GM12878 (cell line): ENCODE results near the gene PIK3R5. TPM values are rescaled to one million over a fixed set of nuclear protein-coding genes. Genes with fewer than 3 reads are reported as not detected.
A peak's percentile ranks its signal among the peaks of the same experiment; 100 is the strongest.

ENCODE experiments used
- CREM ChIP-seq: IDR thresholded peaks from 2 replicates; pipeline ENCODE4 v1.6.1; 2014; ENCODE audit warnings: antibody characterized with exemption, low read depth
- EP300 ChIP-seq, 2 experiments: fragments of 150-350 bp in 1 of 2; IDR thresholded peaks; 2 replicates each; pipeline ENCODE4 v1.6.1; 2011 to 2012; ENCODE audit warnings: low read depth in 2 of 2, low read length in 2 of 2, borderline replicate concordance in 1 of 2, improper control_type of control experiment in 1 of 2, inconsistent platforms in 1 of 2; ENCODE audit not compliant: control insufficient read depth in 1 of 2
- ESRRA ChIP-seq: IDR thresholded peaks from 2 replicates; pipeline ENCODE4 v1.6.1; 2012; ENCODE audit warnings: mild to moderate bottlenecking, low read length, improper control_type of control experiment
- EZH2 ChIP-seq: IDR thresholded peaks from 2 replicates; pipeline ENCODE4 v1.6.1; 2012; ENCODE audit warnings: low read depth, mild to moderate bottlenecking, control low read depth, inconsistent platforms, low read length, borderline replicate concordance; ENCODE audit not compliant: control insufficient read depth
- HDAC6 ChIP-seq: fragments of 200-600 bp; sonication (generic); IDR thresholded peaks from one replicate; pipeline ENCODE4 v1.8.0; 2017; ENCODE audit warnings: antibody characterized with exemption; ENCODE audit not compliant: unreplicated experiment
- MEF2A ChIP-seq: IDR thresholded peaks from 2 replicates; pipeline ENCODE4 v1.6.1; 2011; ENCODE audit warnings: low read depth, mild to moderate bottlenecking, low read length, moderate library complexity; ENCODE audit not compliant: insufficient read depth
- MXI1 ChIP-seq: fragments of 150-350 bp; IDR thresholded peaks from 2 replicates; pipeline ENCODE4 v1.6.1; 2011; ENCODE audit warnings: low read depth, mild to moderate bottlenecking, inconsistent platforms, low read length, improper control_type of control experiment
- NFXL1 ChIP-seq: fragments of 450-650 bp; IDR thresholded peaks from 2 replicates; pipeline ENCODE4 v1.6.1; 2017; ENCODE audit warnings: antibody characterized with exemption, mild to moderate bottlenecking, borderline replicate concordance
- NR2F1 ChIP-seq: fragments of 450-650 bp; conservative IDR thresholded peaks from 2 replicates; pipeline ENCODE4 v1.6.1; 2017; ENCODE audit warnings: mild to moderate bottlenecking
- PAX5 ChIP-seq: IDR thresholded peaks from 2 replicates; pipeline ENCODE4 v1.6.1; 2011; ENCODE audit warnings: low read depth, low read length, borderline replicate concordance
- PML ChIP-seq: IDR thresholded peaks from 2 replicates; pipeline ENCODE4 v1.6.1; 2012; ENCODE audit warnings: low read length, inconsistent platforms
- RCOR1 ChIP-seq: conservative IDR thresholded peaks from 2 replicates; pipeline ENCODE4 v1.6.1; 2012; ENCODE audit warnings: low read depth, low read length, improper control_type of control experiment
- SMARCA5 ChIP-seq: fragments of 450-650 bp; IDR thresholded peaks from 2 replicates; pipeline ENCODE4 v1.6.1; 2017; ENCODE audit warnings: mild to moderate bottlenecking
- STAT3 ChIP-seq: IDR thresholded peaks from 2 replicates; pipeline ENCODE4 v1.6.1; 2011; ENCODE audit warnings: low read depth, low read length, improper control_type of control experiment
- TCF3 ChIP-seq: IDR thresholded peaks from 2 replicates; pipeline ENCODE4 v1.6.1; 2012; ENCODE audit warnings: low read depth, mild to moderate bottlenecking, low read length, borderline replicate concordance; ENCODE audit not compliant: insufficient read depth
- YBX1 ChIP-seq: fragments of 450-650 bp; IDR thresholded peaks from 2 replicates; pipeline ENCODE4 v1.6.1; 2016; ENCODE audit warnings: antibody characterized with exemption
- ZSCAN29 ChIP-seq: fragments of 450-650 bp; IDR thresholded peaks from 2 replicates; pipeline ENCODE4 v1.6.1; 2017; ENCODE audit warnings: mild to moderate bottlenecking, moderate library complexity
- polyA plus RNA-seq, 11 experiments: library from polyadenylated mRNA; depleted of rRNA in 4 of 11; unstranded in 6 of 11; stranded (reverse) in 5 of 11; fragments of >200 nt; fragmentation: Nextera tagmentation in 4 of 11; fragmentation: Illumina TruSeq in 1 of 11; extraction: Ambion mirVana in 4 of 11; extraction: Trizol in 1 of 11; gene quantifications; 1 replicate in 1 of 11; 2 replicates in 10 of 11; pipeline versions ENCODE4 v1.2.1 to v1.2.3, GENCODE V29; 2011 to 2016; ENCODE audit warnings: inconsistent platforms in 2 of 11, missing spikeins in 2 of 11, low read depth in 1 of 11
- total RNA-seq, 4 experiments: library from RNA; depleted of rRNA in 3 of 4; stranded (reverse); fragments of >200 nt in 3 of 4; fragmentation: Illumina TruSeq in 1 of 4; extraction: Trizol in 1 of 4; gene quantifications; 2 replicates each; pipeline versions ENCODE4 v1.2.1 to v1.2.3, GENCODE V29; 2013 to 2021
- TF ChIP-seq, protein P1 (sequence below): fragments of 450-650 bp; IDR thresholded peaks from 2 replicates; pipeline ENCODE4 v1.6.1; 2018; ENCODE audit warnings: mild to moderate bottlenecking, low read depth, moderate library complexity; ENCODE audit not compliant: partially characterized antibody
- TF ChIP-seq, protein P2 (sequence below): fragments of 450-650 bp; IDR thresholded peaks from 2 replicates; pipeline ENCODE4 v1.6.1; 2016; ENCODE audit warnings: mild to moderate bottlenecking
- TF ChIP-seq, protein P3 (sequence below): IDR thresholded peaks from 2 replicates; pipeline ENCODE4 v1.6.1; 2011; ENCODE audit warnings: borderline replicate concordance, low read depth, mild to moderate bottlenecking, moderate library complexity, low read length; ENCODE audit not compliant: insufficient read depth, poor library complexity, severe bottlenecking
- TF ChIP-seq, protein P4 (sequence below): fragments of 150-350 bp; IDR thresholded peaks from 2 replicates; pipeline ENCODE4 v1.6.1; 2016; ENCODE audit warnings: low read depth, low read length

The PIK3R5 gene
- total and polyA plus RNA-seq, 10 of the 15 experiments (the other 5 are each of a cell fraction or from before 2014, with no cell fraction given): 9.5 to 50.8 (median 35.5) TPM

DNA sequence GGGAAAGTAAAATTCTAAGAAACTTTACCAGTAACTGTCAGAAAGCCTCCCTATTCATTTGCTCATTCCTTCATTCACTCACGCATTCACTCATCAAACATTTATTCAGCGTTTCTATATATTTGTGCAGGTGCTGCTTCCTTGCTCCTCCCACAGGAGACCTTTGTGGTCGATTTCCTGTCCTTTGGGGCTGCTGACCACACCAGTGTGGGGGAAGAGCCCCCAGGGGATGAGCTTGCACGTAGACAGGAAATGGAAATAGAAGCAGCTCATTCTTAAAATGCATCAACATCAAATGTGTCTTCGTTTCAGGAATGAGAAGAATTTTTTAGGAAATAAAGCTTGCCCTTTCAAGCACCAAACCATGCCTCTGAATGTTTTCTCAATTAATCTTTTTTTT is 107.6 kb downstream of the PIK3R5 start (continued):
- TF ChIP-seq, protein P1, sequence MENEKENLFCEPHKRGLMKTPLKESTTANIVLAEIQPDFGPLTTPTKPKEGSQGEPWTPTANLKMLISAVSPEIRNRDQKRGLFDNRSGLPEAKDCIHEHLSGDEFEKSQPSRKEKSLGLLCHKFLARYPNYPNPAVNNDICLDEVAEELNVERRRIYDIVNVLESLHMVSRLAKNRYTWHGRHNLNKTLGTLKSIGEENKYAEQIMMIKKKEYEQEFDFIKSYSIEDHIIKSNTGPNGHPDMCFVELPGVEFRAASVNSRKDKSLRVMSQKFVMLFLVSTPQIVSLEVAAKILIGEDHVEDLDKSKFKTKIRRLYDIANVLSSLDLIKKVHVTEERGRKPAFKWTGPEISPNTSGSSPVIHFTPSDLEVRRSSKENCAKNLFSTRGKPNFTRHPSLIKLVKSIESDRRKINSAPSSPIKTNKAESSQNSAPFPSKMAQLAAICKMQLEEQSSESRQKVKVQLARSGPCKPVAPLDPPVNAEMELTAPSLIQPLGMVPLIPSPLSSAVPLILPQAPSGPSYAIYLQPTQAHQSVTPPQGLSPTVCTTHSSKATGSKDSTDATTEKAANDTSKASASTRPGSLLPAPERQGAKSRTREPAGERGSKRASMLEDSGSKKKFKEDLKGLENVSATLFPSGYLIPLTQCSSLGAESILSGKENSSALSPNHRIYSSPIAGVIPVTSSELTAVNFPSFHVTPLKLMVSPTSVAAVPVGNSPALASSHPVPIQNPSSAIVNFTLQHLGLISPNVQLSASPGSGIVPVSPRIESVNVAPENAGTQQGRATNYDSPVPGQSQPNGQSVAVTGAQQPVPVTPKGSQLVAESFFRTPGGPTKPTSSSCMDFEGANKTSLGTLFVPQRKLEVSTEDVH: peak; percentile 78
- TF ChIP-seq, protein P2, sequence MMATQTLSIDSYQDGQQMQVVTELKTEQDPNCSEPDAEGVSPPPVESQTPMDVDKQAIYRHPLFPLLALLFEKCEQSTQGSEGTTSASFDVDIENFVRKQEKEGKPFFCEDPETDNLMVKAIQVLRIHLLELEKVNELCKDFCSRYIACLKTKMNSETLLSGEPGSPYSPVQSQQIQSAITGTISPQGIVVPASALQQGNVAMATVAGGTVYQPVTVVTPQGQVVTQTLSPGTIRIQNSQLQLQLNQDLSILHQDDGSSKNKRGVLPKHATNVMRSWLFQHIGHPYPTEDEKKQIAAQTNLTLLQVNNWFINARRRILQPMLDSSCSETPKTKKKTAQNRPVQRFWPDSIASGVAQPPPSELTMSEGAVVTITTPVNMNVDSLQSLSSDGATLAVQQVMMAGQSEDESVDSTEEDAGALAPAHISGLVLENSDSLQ: peak; percentile 51; the same call in 1 of the 2 replicates
- TF ChIP-seq ESRRA: no peak; the same call in 1 of the 2 replicates
- TF ChIP-seq NR2F1: peak; percentile 99
- no peak for TF ChIP-seq RCOR1
- TF ChIP-seq ZSCAN29: no peak
- TF ChIP-seq MEF2A: peak; percentile 90
- no peak; the same call in 1 of the 2 replicates for TF ChIP-seq SMARCA5
- TF ChIP-seq NFXL1: no peak
- TF ChIP-seq EZH2: no peak
- TF ChIP-seq, protein P3, sequence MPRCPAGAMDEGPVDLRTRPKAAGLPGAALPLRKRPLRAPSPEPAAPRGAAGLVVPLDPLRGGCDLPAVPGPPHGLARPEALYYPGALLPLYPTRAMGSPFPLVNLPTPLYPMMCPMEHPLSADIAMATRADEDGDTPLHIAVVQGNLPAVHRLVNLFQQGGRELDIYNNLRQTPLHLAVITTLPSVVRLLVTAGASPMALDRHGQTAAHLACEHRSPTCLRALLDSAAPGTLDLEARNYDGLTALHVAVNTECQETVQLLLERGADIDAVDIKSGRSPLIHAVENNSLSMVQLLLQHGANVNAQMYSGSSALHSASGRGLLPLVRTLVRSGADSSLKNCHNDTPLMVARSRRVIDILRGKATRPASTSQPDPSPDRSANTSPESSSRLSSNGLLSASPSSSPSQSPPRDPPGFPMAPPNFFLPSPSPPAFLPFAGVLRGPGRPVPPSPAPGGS: peak; percentile 97
- TF ChIP-seq STAT3: peak; percentile 80; the same call in 1 of the 2 replicates
- TF ChIP-seq CREM: peak; percentile 96
- no peak for TF ChIP-seq HDAC6
- TF ChIP-seq EP300 (IDR thresholded peaks at IDR 0.05; ENCODE audit: borderline replicate concordance in 1 of 2, control insufficient read depth in 1 of 2, low read depth in 2 of 2, low read length in 2 of 2): peak; percentile 98 to 99
- TF ChIP-seq PAX5: peak; percentile 95
- peak; percentile 96 for TF ChIP-seq TCF3
- TF ChIP-seq, protein P4, sequence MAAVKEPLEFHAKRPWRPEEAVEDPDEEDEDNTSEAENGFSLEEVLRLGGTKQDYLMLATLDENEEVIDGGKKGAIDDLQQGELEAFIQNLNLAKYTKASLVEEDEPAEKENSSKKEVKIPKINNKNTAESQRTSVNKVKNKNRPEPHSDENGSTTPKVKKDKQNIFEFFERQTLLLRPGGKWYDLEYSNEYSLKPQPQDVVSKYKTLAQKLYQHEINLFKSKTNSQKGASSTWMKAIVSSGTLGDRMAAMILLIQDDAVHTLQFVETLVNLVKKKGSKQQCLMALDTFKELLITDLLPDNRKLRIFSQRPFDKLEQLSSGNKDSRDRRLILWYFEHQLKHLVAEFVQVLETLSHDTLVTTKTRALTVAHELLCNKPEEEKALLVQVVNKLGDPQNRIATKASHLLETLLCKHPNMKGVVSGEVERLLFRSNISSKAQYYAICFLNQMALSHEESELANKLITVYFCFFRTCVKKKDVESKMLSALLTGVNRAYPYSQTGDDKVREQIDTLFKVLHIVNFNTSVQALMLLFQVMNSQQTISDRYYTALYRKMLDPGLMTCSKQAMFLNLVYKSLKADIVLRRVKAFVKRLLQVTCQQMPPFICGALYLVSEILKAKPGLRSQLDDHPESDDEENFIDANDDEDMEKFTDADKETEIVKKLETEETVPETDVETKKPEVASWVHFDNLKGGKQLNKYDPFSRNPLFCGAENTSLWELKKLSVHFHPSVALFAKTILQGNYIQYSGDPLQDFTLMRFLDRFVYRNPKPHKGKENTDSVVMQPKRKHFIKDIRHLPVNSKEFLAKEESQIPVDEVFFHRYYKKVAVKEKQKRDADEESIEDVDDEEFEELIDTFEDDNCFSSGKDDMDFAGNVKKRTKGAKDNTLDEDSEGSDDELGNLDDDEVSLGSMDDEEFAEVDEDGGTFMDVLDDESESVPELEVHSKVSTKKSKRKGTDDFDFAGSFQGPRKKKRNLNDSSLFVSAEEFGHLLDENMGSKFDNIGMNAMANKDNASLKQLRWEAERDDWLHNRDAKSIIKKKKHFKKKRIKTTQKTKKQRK: no peak
- TF ChIP-seq YBX1: no peak
- TF ChIP-seq MXI1: peak; percentile 46; the same call in 1 of the 2 replicates
- TF ChIP-seq PML: peak; percentile 84
